ENCODE data around the gene KCNJ10. TPM values are rescaled to one million over a fixed set of nuclear protein-coding genes. Genes with fewer than 3 reads are reported as not detected.

The KCNJ10 gene
- total and polyA plus RNA-seq, 2 of the 13 experiments (the other 11 are each of a cell fraction or from before 2014, with no cell fraction given), result 4.4 to 10.3 TPM

- TF ChIP-seq ZNF251 (CRISPR knock-in tag; IDR thresholded peaks at IDR 0.05), result no peak
- TF ChIP-seq, protein P1, sequence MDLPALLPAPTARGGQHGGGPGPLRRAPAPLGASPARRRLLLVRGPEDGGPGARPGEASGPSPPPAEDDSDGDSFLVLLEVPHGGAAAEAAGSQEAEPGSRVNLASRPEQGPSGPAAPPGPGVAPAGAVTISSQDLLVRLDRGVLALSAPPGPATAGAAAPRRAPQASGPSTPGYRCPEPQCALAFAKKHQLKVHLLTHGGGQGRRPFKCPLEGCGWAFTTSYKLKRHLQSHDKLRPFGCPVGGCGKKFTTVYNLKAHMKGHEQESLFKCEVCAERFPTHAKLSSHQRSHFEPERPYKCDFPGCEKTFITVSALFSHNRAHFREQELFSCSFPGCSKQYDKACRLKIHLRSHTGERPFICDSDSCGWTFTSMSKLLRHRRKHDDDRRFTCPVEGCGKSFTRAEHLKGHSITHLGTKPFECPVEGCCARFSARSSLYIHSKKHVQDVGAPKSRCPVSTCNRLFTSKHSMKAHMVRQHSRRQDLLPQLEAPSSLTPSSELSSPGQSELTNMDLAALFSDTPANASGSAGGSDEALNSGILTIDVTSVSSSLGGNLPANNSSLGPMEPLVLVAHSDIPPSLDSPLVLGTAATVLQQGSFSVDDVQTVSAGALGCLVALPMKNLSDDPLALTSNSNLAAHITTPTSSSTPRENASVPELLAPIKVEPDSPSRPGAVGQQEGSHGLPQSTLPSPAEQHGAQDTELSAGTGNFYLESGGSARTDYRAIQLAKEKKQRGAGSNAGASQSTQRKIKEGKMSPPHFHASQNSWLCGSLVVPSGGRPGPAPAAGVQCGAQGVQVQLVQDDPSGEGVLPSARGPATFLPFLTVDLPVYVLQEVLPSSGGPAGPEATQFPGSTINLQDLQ (CRISPR knock-in tag; IDR thresholded peaks at IDR 0.05), result no peak
- TF ChIP-seq NCOA2 (CRISPR knock-in tag; IDR thresholded peaks at IDR 0.05), result peak; percentile 75
- TF ChIP-seq, protein P2, sequence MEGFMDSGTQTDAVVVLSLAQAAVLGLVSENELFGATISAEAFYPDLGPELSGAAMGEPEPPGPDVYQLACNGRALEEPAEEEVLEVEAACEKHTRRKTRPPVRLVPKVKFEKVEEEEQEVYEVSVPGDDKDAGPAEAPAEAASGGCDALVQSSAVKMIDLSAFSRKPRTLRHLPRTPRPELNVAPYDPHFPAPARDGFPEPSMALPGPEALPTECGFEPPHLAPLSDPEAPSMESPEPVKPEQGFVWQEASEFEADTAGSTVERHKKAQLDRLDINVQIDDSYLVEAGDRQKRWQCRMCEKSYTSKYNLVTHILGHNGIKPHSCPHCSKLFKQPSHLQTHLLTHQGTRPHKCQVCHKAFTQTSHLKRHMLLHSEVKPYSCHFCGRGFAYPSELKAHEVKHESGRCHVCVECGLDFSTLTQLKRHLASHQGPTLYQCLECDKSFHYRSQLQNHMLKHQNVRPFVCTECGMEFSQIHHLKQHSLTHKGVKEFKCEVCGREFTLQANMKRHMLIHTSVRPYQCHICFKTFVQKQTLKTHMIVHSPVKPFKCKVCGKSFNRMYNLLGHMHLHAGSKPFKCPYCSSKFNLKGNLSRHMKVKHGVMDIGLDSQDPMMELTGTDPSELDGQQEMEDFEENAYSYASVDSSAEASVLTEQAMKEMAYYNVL (CRISPR knock-in tag; IDR thresholded peaks at IDR 0.05; ENCODE audit: borderline replicate concordance), result no peak
- no peak for TF ChIP-seq ZNF781 (CRISPR knock-in tag; IDR thresholded peaks at IDR 0.05; ENCODE audit: borderline replicate concordance, not compliant biosample characterization)
- TF ChIP-seq MXD4 (CRISPR knock-in tag; IDR thresholded peaks at IDR 0.05), result no peak
- no peak for TF ChIP-seq HNF1A (IDR thresholded peaks at IDR 0.05; ENCODE audit: low read depth)
- TF ChIP-seq HNF1A (CRISPR knock-in tag; IDR thresholded peaks at IDR 0.05; ENCODE audit: borderline replicate concordance), result no peak
- no peak for TF ChIP-seq FOSL2 (CRISPR knock-in tag; IDR thresholded peaks at IDR 0.05)
- TF ChIP-seq, protein P3, sequence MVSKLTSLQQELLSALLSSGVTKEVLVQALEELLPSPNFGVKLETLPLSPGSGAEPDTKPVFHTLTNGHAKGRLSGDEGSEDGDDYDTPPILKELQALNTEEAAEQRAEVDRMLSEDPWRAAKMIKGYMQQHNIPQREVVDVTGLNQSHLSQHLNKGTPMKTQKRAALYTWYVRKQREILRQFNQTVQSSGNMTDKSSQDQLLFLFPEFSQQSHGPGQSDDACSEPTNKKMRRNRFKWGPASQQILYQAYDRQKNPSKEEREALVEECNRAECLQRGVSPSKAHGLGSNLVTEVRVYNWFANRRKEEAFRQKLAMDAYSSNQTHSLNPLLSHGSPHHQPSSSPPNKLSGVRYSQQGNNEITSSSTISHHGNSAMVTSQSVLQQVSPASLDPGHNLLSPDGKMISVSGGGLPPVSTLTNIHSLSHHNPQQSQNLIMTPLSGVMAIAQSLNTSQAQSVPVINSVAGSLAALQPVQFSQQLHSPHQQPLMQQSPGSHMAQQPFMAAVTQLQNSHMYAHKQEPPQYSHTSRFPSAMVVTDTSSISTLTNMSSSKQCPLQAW (CRISPR knock-in tag; IDR thresholded peaks at IDR 0.05), result no peak
- no peak for TF ChIP-seq SATB2 (CRISPR knock-in tag; IDR thresholded peaks at IDR 0.05)
- 0 out of 2 replicates have a peak, but pooled peaks have one; percentile 19 for TF ChIP-seq MED1 (CRISPR knock-in tag; IDR thresholded peaks at IDR 0.05)
- TF ChIP-seq PATZ1 (CRISPR knock-in tag; IDR thresholded peaks at IDR 0.05), result 0 out of 2 replicates have a peak, but pooled peaks have one; percentile 8
- TF ChIP-seq SAP130 (CRISPR knock-in tag; IDR thresholded peaks at IDR 0.05; ENCODE audit: low read depth), result peak; percentile 30; the same call in 1 of the 2 replicates
Measured at GRCh38 chr1:160074865-160075264, 4.9 kb upstream of the KCNJ10 start (continued).

All from HepG2 (cell line).